Measurements from ENCODE around the gene VENTX. TPM values are rescaled to one million over a fixed set of nuclear protein-coding genes. Genes with fewer than 3 reads are reported as not detected.

The VENTX gene
- total RNA-seq, 3 donors from 2014 or later (not counting 1 experiment from before 2014, with no cell fraction given) = 0.48 to 4.1 (median 0.75) TPM

DNA sequence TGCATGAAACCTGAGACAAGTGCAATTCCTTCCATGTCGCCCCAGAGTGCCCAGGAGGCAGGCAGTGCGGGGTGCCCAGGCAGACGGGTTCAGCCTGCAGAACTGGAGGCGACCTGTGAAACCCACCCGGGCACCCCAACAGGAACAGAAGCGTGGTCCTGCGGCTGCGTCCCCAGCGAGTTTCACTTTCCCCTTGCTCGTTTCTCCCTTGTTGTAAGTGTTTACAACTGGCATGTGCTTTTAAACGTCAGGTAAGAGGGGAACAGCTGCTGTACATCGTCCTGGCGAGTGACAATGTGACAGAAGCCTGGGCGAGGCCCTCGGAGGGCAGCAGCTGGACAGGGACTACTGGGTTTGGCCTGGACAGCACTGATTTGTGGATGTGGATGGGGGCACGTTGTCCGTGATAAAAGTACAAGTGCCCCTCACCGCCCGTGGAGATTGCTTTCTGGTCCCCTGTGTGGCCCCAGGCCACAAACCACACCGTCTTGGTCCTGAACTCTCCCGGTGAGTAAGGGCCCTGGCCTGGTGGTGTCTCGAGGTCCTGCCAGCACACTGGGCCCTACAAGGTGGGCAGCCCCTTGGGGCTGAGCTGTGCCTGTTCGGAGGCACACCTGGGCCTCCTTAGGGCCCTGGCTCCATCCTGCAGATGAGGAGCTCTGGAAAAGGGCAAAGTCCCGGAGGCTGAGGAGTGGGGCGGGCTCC is 4.0 kb downstream of the VENTX start:
- 16% methylated on average over 25 of the region's 25 CpGs for WGBS (ENCODE audit: insufficient coverage)
- Histone ChIP-seq H3K4me3 (ENCODE audit: low read length) (peak overlapping the region; percentile 46), H3K9me3 (ENCODE audit: control insufficient read depth, insufficient read depth, low read length) (no peaks in the 10 kb centered on the region), H3K36me3 (ENCODE audit: control insufficient read depth, insufficient read depth, low read length) (no peaks in the 10 kb centered on the region), H3K4me1 (ENCODE audit: control insufficient read depth, insufficient read depth, low read length) (peaks cover 29% of the 10 kb centered on the region), H3K27me3 (ENCODE audit: control insufficient read depth, insufficient read depth, low read length) (peaks cover 15% of the 10 kb centered on the region), H3K27ac (ENCODE audit: low read length) (no peak overlapping the region)
- peak overlapping the region; percentile 71 for H3K4me3 Mint-ChIP-seq
- intact Hi-C loops (cut with micrococcal nuclease) = no loop called here
- no peak for TF ChIP-seq CTCF (IDR thresholded peaks at IDR 0.05)
- H3K27me3 Mint-ChIP-seq (ENCODE audit: low read depth in 2 of 2) = peaks cover 17 to 41% of the 10 kb centered on the region in 2 donors
- H3K36me3 Mint-ChIP-seq = no peaks in the 10 kb centered on the region
- no peaks in the 10 kb centered on the region for H3K9me3 Mint-ChIP-seq
- peak; percentile 53 to 68 (median 53) for ATAC-seq
- peak overlapping the region in 1 of 2 donors; percentile 42 for H3K27ac Mint-ChIP-seq
- peaks cover 6 to 33% of the 10 kb centered on the region in 2 donors for H3K4me1 Mint-ChIP-seq
- peak in 1 of 2 donors; percentile 42 for DNase-seq

GRCh38 chr10:133242611-133243356 is 5.1 kb downstream of the VENTX start:
- H3K27ac Mint-ChIP-seq = no peak overlapping the region
- H3K9me3 ChIP-seq (ENCODE audit: control insufficient read depth, insufficient read depth, low read length) = no peaks in the 10 kb centered on the region
- no peaks in the 10 kb centered on the region for H3K36me3 Mint-ChIP-seq
- TF ChIP-seq CTCF (IDR thresholded peaks at IDR 0.05) = no peak
- H3K4me3 Mint-ChIP-seq = peak overlapping the region; percentile 64
- intact Hi-C loops (cut with micrococcal nuclease) = no loop called here
- peaks cover 6 to 32% of the 10 kb centered on the region in 2 donors for H3K4me1 Mint-ChIP-seq
- DNase-seq (no peak), ATAC-seq (no peak)
- no peak overlapping the region for H3K4me3 ChIP-seq (ENCODE audit: low read length)
- H3K27me3 ChIP-seq (ENCODE audit: control insufficient read depth, insufficient read depth, low read length) = peaks cover 9% of the 10 kb centered on the region
- no peaks in the 10 kb centered on the region for H3K36me3 ChIP-seq (ENCODE audit: control insufficient read depth, insufficient read depth, low read length)
- 91% methylated on average over 27 of the region's 27 CpGs for WGBS (ENCODE audit: insufficient coverage)
- H3K27me3 Mint-ChIP-seq (ENCODE audit: low read depth in 2 of 2) = peaks cover 17 to 37% of the 10 kb centered on the region in 2 donors
- no peak overlapping the region for H3K27ac ChIP-seq (ENCODE audit: low read length)
- H3K9me3 Mint-ChIP-seq = no peaks in the 10 kb centered on the region
- peaks cover 20% of the 10 kb centered on the region for H3K4me1 ChIP-seq (ENCODE audit: control insufficient read depth, insufficient read depth, low read length)

GRCh38 chr10:133243593-133243992 is 5.9 kb downstream of the VENTX start:
- Mint-ChIP-seq H3K27me3 (ENCODE audit: low read depth in 2 of 2) (peaks cover 17 to 34% of the 10 kb centered on the region in 2 donors), H3K4me1 (peaks cover 6 to 32% of the 10 kb centered on the region in 2 donors), H3K27ac (no peak overlapping the region), H3K36me3 (no peaks in the 10 kb centered on the region), H3K9me3 (no peaks in the 10 kb centered on the region), H3K4me3 (no peak overlapping the region)
- intact Hi-C loops (cut with micrococcal nuclease) = no loop called here
- DNase-seq (no peak), ATAC-seq (no peak)
- TF ChIP-seq CTCF (IDR thresholded peaks at IDR 0.05) = no peak
- WGBS (ENCODE audit: insufficient coverage) = 86% methylated on average over 14 of the region's 14 CpGs
- Histone ChIP-seq H3K27ac (ENCODE audit: low read length) (no peak overlapping the region), H3K9me3 (ENCODE audit: control insufficient read depth, insufficient read depth, low read length) (no peaks in the 10 kb centered on the region), H3K4me3 (ENCODE audit: low read length) (no peak overlapping the region), H3K36me3 (ENCODE audit: control insufficient read depth, insufficient read depth, low read length) (no peaks in the 10 kb centered on the region), H3K4me1 (ENCODE audit: control insufficient read depth, insufficient read depth, low read length) (peaks cover 20% of the 10 kb centered on the region), H3K27me3 (ENCODE audit: control insufficient read depth, insufficient read depth, low read length) (peaks cover 4% of the 10 kb centered on the region)

Measured in natural killer cell (primary cell).